ENCODE measurements around the gene CTSK.

The CTSK gene

GRCh38 chr1:150810958-150811659 lies 3.0 kb upstream of the CTSK start:
- Histone ChIP-seq H3K9me3 (ENCODE audit: insufficient read depth, low read length) (no peaks in the 10 kb centered on the region), H3K27me3 (ENCODE audit: low read depth, low read length) (no peaks in the 10 kb centered on the region), H3K27ac (ENCODE audit: low read length) (no peak overlapping the region), H2AFZ (ENCODE audit: low read depth, low read length) (no peak overlapping the region), H3K4me2 (ENCODE audit: low read length) (no peak overlapping the region), H3K4me1 (ENCODE audit: low read length) (no peaks in the 10 kb centered on the region), H3K4me3 (ENCODE audit: low read length) (no peak overlapping the region), H3K9ac (ENCODE audit: low read length) (no peak overlapping the region), H3K36me3 (replicated peaks; ENCODE audit: low read depth, low read length) (peaks cover 48% of the 10 kb centered on the region), H3K79me2 (ENCODE audit: low read length) (no peaks in the 10 kb centered on the region), H4K20me1 (ENCODE audit: insufficient read depth, low read length) (no peaks in the 10 kb centered on the region)
- TF ChIP-seq CTCF (IDR thresholded peaks at IDR 0.05; ENCODE audit: low read depth, low read length) (no peak), EZH2phosphoT487 (IDR thresholded peaks at IDR 0.05; ENCODE audit: low read depth) (no peak)

GRCh38 chr1:150809651-150810050 lies 1.6 kb upstream of the CTSK start:
- Histone ChIP-seq H3K9ac (ENCODE audit: low read length) (no peak overlapping the region), H3K4me3 (ENCODE audit: low read length) (no peak overlapping the region), H3K4me2 (ENCODE audit: low read length) (no peak overlapping the region), H4K20me1 (ENCODE audit: insufficient read depth, low read length) (no peaks in the 10 kb centered on the region), H3K9me3 (ENCODE audit: insufficient read depth, low read length) (no peaks in the 10 kb centered on the region), H3K79me2 (ENCODE audit: low read length) (no peaks in the 10 kb centered on the region), H3K27me3 (ENCODE audit: low read depth, low read length) (no peaks in the 10 kb centered on the region), H3K4me1 (ENCODE audit: low read length) (no peaks in the 10 kb centered on the region), H3K27ac (ENCODE audit: low read length) (no peak overlapping the region), H3K36me3 (replicated peaks; ENCODE audit: low read depth, low read length) (peaks cover 44% of the 10 kb centered on the region), H2AFZ (ENCODE audit: low read depth, low read length) (no peak overlapping the region)
- TF ChIP-seq CTCF (IDR thresholded peaks at IDR 0.05; ENCODE audit: low read depth, low read length) (no peak), EZH2phosphoT487 (IDR thresholded peaks at IDR 0.05; ENCODE audit: low read depth) (no peak)

GRCh38 chr1:150808846-150809245 lies 786 bp upstream of the CTSK start:
- Histone ChIP-seq H3K9me3 (ENCODE audit: insufficient read depth, low read length) (no peaks in the 10 kb centered on the region), H3K27ac (ENCODE audit: low read length) (no peak overlapping the region), H3K4me1 (ENCODE audit: low read length) (no peaks in the 10 kb centered on the region), H3K4me2 (ENCODE audit: low read length) (no peak overlapping the region), H2AFZ (ENCODE audit: low read depth, low read length) (no peak overlapping the region), H3K27me3 (ENCODE audit: low read depth, low read length) (no peaks in the 10 kb centered on the region), H3K9ac (ENCODE audit: low read length) (no peak overlapping the region), H3K4me3 (ENCODE audit: low read length) (no peak overlapping the region), H3K79me2 (ENCODE audit: low read length) (no peaks in the 10 kb centered on the region), H4K20me1 (ENCODE audit: insufficient read depth, low read length) (no peaks in the 10 kb centered on the region), H3K36me3 (replicated peaks; ENCODE audit: low read depth, low read length) (peaks cover 39% of the 10 kb centered on the region)
- no peak for TF ChIP-seq EZH2phosphoT487 (IDR thresholded peaks at IDR 0.05; ENCODE audit: low read depth)
- TF ChIP-seq CTCF (IDR thresholded peaks at IDR 0.05; ENCODE audit: low read depth, low read length) = no peak

GRCh38 chr1:150807249-150808023 lies 624 bp downstream of the CTSK start:
- H3K9ac ChIP-seq (ENCODE audit: low read length) = no peak overlapping the region
- H3K27ac ChIP-seq (ENCODE audit: low read length) = no peak overlapping the region
- no peak overlapping the region for H3K4me3 ChIP-seq (ENCODE audit: low read length)
- no peaks in the 10 kb centered on the region for H3K9me3 ChIP-seq (ENCODE audit: insufficient read depth, low read length)
- H3K27me3 ChIP-seq (ENCODE audit: low read depth, low read length) = no peaks in the 10 kb centered on the region
- peaks cover 28% of the 10 kb centered on the region for H3K36me3 ChIP-seq (replicated peaks; ENCODE audit: low read depth, low read length)
- no peaks in the 10 kb centered on the region for H3K79me2 ChIP-seq (ENCODE audit: low read length)
- no peaks in the 10 kb centered on the region for H4K20me1 ChIP-seq (ENCODE audit: insufficient read depth, low read length)
- H3K4me2 ChIP-seq (ENCODE audit: low read length) = no peak overlapping the region
- H2AFZ ChIP-seq (ENCODE audit: low read depth, low read length) = no peak overlapping the region
- H3K4me1 ChIP-seq (ENCODE audit: low read length) = no peaks in the 10 kb centered on the region
- no peak for TF ChIP-seq EZH2phosphoT487 (IDR thresholded peaks at IDR 0.05; ENCODE audit: low read depth)
- TF ChIP-seq CTCF (IDR thresholded peaks at IDR 0.05; ENCODE audit: low read depth, low read length) = no peak
